ENCODE results near the gene SLC35F3.
"Not testable (repeated sequence)": the region's sequence is repeated elsewhere in the genome, so short reads cannot be mapped to it uniquely, and the experiment has no call there.

Gene SLC35F3

GRCh38 chr1:234152344-234152743 lies 247.9 kb downstream of the SLC35F3 start:
- DNase-seq, result not testable (repeated sequence)

- DNase-seq, result peak; percentile 45
Measured at GRCh38 chr1:234154320-234155251, 250.1 kb downstream of the SLC35F3 start.

- DNase-seq, result no peak
Measured at GRCh38 chr1:234162661-234163060, 258.2 kb downstream of the SLC35F3 start.

- no peak for DNase-seq
Measured at GRCh38 chr1:234163267-234163919, 258.9 kb downstream of the SLC35F3 start.

GRCh38 chr1:234164098-234164709 lies 259.7 kb downstream of the SLC35F3 start:
- DNase-seq, result no peak

GRCh38 chr1:234168061-234168724 lies 263.7 kb downstream of the SLC35F3 start:
- DNase-seq, result no peak

- DNase-seq, result no peak
Measured at GRCh38 chr1:234169161-234169849, 264.8 kb downstream of the SLC35F3 start.

- DNase-seq, result no peak
Measured at GRCh38 chr1:234170067-234170466, 265.6 kb downstream of the SLC35F3 start.

GRCh38 chr1:234170622-234171021 lies 266.1 kb downstream of the SLC35F3 start:
- DNase-seq, result no peak

GRCh38 chr1:234173968-234174367 lies 269.5 kb downstream of the SLC35F3 start:
- DNase-seq, result no peak

GRCh38 chr1:234175363-234175762 lies 270.9 kb downstream of the SLC35F3 start:
- DNase-seq, result no peak

- no peak for DNase-seq
Measured at GRCh38 chr1:234176000-234176399, 271.5 kb downstream of the SLC35F3 start.

- DNase-seq, result not testable (repeated sequence)
Measured at GRCh38 chr1:234176847-234177246, 272.4 kb downstream of the SLC35F3 start.

GRCh38 chr1:234185438-234185837 lies 281.0 kb downstream of the SLC35F3 start:
- no peak for DNase-seq

- DNase-seq, result no peak
Measured at GRCh38 chr1:234186037-234186688, 281.7 kb downstream of the SLC35F3 start.

- DNase-seq, result no peak
Measured at GRCh38 chr1:234188454-234188792, 283.9 kb downstream of the SLC35F3 start.

- DNase-seq, result no peak
Measured at GRCh38 chr1:234197839-234198238, 293.4 kb downstream of the SLC35F3 start.

- no peak for DNase-seq
Measured at GRCh38 chr1:234199476-234200127, 295.1 kb downstream of the SLC35F3 start.

- DNase-seq, result no peak
Measured at GRCh38 chr1:234200566-234200965, 296.1 kb downstream of the SLC35F3 start.

- DNase-seq, result no peak
Measured at GRCh38 chr1:234201600-234201999, 297.1 kb downstream of the SLC35F3 start.

- DNase-seq, result no peak
Measured at GRCh38 chr1:234205966-234206365, 301.5 kb downstream of the SLC35F3 start.

Data from midbrain (tissue), 1 donor.